GM23248 (cell line): Measurements from ENCODE around the gene CLIC5.

ENCODE experiments used
- EZH2 ChIP-seq: fragments of 200-600 bp; sonication (generic); IDR thresholded peaks from 2 replicates; pipeline ENCODE4 v1.6.1; 2018; ENCODE audit warnings: antibody characterized with exemption, mild to moderate bottlenecking; ENCODE audit not compliant: insufficient read depth, poor library complexity, severe bottlenecking
- EZH2phosphoT487 ChIP-seq: fragments of 200-600 bp; sonication (generic); IDR thresholded peaks from 2 replicates; pipeline ENCODE4 v1.6.1; 2018; ENCODE audit warnings: antibody characterized with exemption, moderate library complexity, mild to moderate bottlenecking, low read depth; ENCODE audit not compliant: insufficient read depth

GRCh38 chr6:46015119-46015968, at the start of gene CLIC5:
- no peak for TF ChIP-seq EZH2phosphoT487
- TF ChIP-seq EZH2, result peak; percentile 92
